ENCODE measurements around the gene CCNQ. TPM values are rescaled to one million over a fixed set of nuclear protein-coding genes. Genes with fewer than 3 reads are reported as not detected.

CCNQ gene
- total RNA-seq, 1 donor from 2014 or later: 15.0 TPM

GRCh38 chrX:153576239-153576870 lies 22.6 kb downstream of the CCNQ start:
- no peak for DNase-seq (ENCODE audit: low spot score)

- DNase-seq (ENCODE audit: low spot score): no peak
Observed at GRCh38 chrX:153573984-153574383, 25.0 kb downstream of the CCNQ start.

DNA sequence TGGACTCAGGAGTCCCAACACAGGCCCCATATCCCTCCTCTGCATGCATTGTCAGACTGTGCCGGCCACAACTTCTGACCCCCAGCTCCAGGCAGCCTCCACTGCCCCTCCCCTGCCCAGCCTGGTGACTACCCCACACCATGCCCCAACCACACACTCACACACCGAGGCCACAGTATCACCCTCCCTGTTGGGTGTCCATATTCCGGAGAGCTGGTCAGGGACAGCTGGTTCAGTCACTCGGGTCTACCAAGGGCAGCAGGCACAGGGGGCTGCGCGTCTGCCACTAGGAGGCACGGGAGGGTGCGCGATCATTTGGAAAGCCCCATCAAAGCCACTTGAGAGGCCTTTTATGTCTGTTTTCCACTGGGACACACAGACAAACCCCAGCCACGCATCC lies 26.3 kb downstream of the CCNQ start:
- no peak for DNase-seq (ENCODE audit: low spot score)

DNA sequence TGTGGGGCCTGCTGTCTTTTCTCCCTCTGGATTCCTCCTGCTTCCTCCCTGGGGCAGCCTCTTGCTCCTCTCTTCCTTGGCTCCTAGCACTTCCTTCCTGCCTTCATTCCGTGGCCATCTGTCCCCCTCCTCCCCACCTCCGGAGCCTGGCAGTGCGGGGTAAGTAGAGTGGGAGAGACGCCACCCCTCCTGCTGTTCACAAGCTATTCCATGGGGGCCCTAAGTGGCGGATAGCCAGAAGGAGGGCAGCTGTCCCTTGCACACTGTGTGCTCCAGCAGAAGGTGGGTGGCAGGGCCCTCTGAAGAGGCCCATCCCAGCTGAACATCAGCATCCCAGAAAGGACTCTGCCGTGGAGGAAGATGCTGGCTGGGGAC lies 27.4 kb downstream of the CCNQ start:
- no peak for DNase-seq (ENCODE audit: low spot score)

DNA sequence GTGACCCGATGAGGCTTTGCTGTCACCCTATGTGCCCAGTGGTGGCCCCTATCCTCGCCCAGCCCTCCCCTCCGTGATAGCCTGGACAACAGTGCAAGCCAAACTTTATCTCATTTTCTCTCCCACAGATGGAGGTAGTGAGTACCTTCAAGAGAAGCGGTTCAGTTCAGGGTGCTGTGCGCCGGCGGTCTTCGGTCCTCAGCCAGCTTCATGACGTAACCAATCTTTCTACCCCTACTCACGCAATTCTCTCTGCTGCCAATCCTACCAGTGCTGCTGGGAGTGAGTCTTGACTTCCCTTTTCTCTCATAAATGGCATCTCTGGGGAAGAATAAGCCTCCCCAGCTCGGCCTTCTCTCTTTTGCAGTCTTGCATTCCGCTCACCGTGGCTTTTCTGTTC lies 29.5 kb downstream of the CCNQ start:
- DNase-seq (ENCODE audit: low spot score): no peak

GRCh38 chrX:153568451-153569011 lies 30.4 kb downstream of the CCNQ start:
- DNase-seq (ENCODE audit: low spot score): no peak

GRCh38 chrX:153565996-153566580 lies 32.9 kb downstream of the CCNQ start:
- no peak for DNase-seq (ENCODE audit: low spot score)

GRCh38 chrX:153564047-153564606 lies 34.8 kb downstream of the CCNQ start:
- DNase-seq (ENCODE audit: low spot score): no peak

DNA sequence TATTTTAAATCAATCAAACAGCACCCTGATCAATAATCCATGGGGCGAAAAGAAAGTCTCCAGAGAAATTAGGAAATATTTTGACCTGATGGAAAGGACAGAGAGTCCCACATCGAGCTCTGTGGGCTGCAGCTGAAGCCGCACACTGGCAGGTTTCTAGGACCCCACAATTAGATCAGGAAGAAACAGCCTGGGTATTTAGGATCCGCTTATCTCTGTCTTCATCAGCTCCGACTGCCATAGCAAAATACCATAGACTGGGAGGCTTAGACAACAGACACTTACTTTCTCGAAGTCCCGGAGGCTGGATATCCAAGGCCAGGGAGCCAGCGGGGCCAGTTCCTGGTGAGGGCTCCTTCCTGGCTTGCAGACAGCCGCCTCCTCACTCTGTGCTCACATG lies 36.4 kb downstream of the CCNQ start:
- no peak for DNase-seq (ENCODE audit: low spot score)

DNA sequence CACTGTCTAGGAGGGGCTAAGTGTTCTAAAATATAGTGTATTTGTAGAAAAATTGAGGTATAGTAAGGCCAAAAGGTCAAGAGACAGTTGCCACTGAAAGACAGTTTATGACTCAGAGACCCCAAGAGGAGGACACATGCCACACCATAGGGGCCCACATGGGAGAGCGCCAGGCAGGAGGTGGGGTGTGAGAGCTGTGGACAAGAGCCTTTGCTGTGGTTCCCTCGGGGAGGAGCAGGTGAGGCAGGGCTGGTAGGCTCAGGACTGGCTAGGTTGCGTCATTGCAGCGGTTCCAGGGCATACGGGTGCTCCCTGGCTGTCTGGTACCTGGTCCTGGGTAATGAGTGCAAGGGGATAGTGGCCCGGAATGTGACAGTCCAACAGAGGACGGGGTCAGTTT lies 37.6 kb downstream of the CCNQ start:
- no peak for DNase-seq (ENCODE audit: low spot score)

DNA sequence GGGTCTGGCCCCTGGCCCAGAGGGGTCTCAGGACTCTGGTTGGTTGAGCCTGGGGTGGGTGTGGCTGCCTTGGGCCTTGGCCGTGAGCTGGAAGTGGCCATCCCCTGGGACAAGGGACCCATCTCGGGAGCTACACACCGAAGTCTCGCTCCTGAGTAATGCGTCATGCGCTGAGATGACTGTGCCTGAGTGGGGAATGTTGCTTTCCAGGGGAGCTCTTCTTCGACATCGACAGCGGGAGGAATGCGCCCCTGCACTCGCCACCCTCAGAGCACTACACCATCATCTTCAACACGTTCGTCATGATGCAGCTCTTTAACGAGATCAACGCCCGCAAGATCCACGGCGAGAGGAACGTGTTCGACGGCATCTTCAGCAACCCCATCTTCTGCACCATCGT lies 38.5 kb downstream of the CCNQ start:
- no peak for DNase-seq (ENCODE audit: low spot score)

DNA sequence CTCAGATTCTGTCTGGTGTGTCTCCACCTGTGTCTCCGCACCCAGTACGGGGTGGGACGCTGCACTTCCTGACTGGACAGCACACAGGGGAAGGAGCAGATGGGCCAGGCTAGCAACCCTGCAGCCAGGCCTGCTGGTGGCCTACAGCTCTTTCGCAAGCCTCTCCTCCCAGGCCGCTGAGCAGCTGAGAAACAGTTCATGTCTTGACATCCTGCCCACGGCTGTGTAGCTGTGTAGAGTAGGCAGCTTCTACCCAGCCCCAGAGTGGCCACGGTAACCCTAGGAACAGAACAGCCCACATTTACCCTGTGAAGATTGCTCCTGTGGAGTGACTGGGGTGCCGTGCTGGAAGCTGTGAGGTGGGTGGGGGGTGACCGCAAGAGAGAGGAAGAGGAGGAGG lies 38.9 kb downstream of the CCNQ start:
- no peak for DNase-seq (ENCODE audit: low spot score)

DNA sequence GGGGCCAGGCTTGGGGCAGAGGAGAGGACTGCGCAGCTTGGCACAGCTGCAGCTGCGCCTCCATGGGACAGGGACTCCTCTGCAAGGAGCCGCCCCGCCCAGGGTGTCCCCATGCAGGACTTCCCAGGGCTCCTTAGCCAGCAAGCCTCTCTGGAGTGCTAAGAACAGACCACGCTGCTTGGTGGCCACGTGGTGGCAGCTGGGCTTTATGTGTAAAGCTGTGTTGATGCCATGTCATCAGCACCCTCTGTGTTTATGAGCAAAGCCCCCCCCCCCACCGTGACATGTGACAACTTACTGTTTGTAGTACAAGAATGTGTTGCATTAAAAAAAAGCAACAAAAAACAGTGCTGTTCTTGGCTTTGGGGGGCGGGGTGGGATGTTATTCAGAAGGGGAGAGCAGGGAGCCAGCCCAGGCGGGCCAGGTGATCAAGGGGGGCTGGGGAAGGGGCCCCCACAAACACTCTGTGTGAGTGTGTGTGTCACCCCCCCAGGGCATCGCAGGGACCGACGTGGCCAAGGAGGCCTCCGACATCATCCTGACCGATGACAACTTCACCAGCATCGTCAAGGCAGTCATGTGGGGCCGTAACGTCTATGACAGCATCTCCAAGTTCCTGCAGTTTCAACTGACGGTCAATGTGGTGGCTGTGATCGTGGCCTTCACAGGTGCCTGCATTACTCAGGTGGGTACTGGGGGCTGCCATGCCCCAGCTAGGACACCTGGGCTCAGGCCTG lies 41.2 kb downstream of the CCNQ start:
- no peak for DNase-seq (ENCODE audit: low spot score)

GRCh38 chrX:153556767-153557166 lies 42.2 kb downstream of the CCNQ start:
- DNase-seq (ENCODE audit: low spot score): no peak

GRCh38 chrX:153554519-153555167 lies 44.3 kb downstream of the CCNQ start:
- DNase-seq (ENCODE audit: low spot score): peak; percentile 73

GRCh38 chrX:153551135-153551534 lies 47.8 kb downstream of the CCNQ start:
- no peak for DNase-seq (ENCODE audit: low spot score)

DNA sequence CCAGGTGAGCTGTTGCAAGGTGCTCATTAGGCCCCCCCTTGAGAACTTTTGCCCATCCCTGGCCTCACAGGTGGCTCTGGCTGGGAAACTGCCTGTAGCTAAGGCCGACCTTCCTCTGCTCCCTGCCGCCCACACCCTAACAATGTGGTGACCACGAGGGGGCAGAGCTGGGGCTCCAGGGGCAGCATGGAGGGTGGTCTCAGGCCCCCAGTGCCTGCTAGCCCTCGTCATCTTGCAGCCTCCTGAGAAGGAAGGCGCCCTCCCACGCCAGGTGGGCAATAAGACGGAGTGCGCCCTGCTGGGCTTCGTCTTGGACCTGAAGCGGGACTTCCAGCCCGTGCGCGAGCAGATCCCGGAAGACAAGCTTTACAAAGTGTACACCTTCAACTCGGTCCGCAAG lies 49.1 kb downstream of the CCNQ start:
- DNase-seq (ENCODE audit: low spot score): no peak

DNA sequence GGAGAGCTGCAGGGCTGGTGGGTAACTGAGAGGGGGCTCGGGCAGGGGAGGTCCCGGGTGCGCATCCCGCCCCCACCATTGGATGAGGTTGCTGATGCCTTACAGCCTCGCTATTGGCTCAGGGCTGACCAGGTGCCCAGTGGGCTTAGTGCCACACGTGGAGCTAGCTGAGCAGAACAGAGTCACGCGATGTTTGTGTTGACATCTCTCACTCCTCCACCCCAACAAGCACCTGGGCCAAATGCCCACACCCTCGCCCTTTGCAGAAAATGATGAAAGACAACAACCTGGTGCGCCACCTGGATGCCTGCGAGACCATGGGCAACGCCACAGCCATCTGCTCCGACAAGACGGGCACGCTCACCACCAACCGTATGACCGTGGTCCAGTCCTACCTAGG lies 49.7 kb downstream of the CCNQ start:
- no peak for DNase-seq (ENCODE audit: low spot score)

DNA sequence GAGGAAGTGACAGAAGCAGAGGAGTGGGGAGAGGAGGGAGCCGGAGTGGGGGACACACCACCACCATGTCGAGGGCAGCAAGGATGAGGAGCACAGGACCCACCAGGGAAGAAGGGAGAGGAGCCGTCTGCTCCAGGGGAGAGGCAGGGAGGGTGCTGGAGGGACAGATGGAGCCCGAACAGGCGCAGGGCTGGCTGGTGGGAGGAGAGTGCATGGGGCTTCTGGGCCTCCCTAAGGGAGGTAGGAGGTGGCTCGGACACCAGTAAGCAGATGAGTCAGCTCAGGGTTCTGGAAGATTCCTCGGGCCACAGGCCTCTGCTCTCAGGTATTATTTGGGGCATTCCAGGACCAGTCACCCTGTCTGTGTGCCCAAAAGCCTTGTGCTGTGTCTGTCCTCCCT lies 51.7 kb downstream of the CCNQ start:
- DNase-seq (ENCODE audit: low spot score): no peak

- no peak for DNase-seq (ENCODE audit: low spot score)
Observed at GRCh38 chrX:153546386-153546785, 52.6 kb downstream of the CCNQ start.

DNA sequence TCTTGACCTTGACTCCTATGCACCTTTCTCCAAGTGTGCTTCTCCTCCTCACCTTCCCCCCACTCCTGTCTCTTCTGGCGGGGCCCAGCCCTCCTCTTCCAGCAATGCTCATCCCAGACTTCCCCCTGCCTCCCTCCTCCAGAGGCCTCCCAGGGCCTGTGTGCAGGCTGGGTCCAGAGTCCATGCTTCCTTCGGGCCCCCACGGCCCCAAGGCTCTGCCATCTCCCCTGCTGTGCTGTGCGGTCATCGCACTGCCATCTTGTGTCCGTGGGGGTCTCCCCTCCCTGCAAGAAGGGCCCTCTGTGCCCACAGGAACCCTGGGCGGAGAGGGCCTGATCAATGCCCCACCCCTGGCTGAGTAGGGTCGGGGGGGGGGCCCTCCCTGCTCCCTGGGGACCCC lies 54.2 kb downstream of the CCNQ start:
- no peak for DNase-seq (ENCODE audit: low spot score)

GRCh38 chrX:153539979-153540358 lies 59.0 kb downstream of the CCNQ start:
- DNase-seq (ENCODE audit: low spot score): no peak
